Astrocyte (in vitro differentiated cells and primary cell): ENCODE measurements around the gene GIT1.

Experiments used
- EZH2 ChIP-seq: IDR thresholded peaks from 2 replicates; pipeline ENCODE4 v1.6.1; 2012; ENCODE audit warnings: mild to moderate bottlenecking, low read length, inconsistent platforms; ENCODE audit not compliant: insufficient read depth
- TF ChIP-seq, protein P1 (sequence below): IDR thresholded peaks from 2 replicates; pipeline ENCODE4 v1.5.1; 2011; ENCODE audit warnings: low read depth, mild to moderate bottlenecking, inconsistent platforms, low read length, moderate library complexity; ENCODE audit not compliant: insufficient read depth

DNA sequence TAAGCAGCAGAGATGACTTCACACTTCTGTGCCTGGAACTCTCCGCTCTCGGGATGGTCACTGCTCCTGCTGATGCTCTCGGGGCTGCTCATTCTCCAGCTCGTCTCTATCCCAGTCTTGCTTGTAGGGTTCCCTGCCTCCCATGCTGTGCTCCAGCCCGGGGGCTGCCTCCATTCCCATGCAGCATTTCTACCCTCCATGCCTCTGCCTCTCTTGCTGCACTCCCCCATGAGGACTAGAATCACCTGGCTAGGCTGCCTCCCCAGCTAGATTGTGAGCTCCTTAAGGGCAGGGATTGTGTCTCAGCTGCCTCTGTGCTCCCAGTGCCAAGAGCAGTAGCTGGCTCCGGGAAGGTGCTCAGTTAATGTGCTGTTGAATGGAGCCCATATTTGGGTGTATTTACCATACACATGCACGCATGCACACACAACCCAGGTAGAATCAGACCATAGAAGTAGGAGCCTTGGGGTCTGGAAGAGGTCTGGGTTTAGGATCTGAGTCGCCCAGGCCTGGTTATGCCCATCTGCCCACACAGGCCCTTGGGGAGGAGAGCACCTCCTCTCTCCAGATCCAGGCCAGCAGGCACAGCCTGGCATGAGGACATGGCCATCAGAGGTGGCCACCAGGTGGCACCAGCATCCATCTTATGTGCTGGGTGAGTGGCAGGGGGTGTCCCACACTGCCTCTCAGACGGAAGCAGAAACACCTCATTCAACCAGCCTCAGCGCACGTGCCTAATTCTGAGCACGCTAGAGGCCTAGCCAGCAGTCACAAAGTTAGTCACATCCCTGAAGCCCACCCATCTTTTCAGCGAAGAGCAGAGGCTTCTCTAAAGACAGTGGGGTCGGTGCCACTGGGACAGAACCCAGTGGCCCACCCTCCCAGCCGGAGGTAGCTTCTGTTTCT is 9.3 kb downstream of the GIT1 start:
- TF ChIP-seq, protein P1, sequence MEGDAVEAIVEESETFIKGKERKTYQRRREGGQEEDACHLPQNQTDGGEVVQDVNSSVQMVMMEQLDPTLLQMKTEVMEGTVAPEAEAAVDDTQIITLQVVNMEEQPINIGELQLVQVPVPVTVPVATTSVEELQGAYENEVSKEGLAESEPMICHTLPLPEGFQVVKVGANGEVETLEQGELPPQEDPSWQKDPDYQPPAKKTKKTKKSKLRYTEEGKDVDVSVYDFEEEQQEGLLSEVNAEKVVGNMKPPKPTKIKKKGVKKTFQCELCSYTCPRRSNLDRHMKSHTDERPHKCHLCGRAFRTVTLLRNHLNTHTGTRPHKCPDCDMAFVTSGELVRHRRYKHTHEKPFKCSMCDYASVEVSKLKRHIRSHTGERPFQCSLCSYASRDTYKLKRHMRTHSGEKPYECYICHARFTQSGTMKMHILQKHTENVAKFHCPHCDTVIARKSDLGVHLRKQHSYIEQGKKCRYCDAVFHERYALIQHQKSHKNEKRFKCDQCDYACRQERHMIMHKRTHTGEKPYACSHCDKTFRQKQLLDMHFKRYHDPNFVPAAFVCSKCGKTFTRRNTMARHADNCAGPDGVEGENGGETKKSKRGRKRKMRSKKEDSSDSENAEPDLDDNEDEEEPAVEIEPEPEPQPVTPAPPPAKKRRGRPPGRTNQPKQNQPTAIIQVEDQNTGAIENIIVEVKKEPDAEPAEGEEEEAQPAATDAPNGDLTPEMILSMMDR = peak; percentile 85
- no peak for TF ChIP-seq EZH2
